ENCODE measurements around the gene CPTP.
A peak's percentile ranks its signal among the peaks of the same experiment; 100 is the strongest.

Gene CPTP

DNA sequence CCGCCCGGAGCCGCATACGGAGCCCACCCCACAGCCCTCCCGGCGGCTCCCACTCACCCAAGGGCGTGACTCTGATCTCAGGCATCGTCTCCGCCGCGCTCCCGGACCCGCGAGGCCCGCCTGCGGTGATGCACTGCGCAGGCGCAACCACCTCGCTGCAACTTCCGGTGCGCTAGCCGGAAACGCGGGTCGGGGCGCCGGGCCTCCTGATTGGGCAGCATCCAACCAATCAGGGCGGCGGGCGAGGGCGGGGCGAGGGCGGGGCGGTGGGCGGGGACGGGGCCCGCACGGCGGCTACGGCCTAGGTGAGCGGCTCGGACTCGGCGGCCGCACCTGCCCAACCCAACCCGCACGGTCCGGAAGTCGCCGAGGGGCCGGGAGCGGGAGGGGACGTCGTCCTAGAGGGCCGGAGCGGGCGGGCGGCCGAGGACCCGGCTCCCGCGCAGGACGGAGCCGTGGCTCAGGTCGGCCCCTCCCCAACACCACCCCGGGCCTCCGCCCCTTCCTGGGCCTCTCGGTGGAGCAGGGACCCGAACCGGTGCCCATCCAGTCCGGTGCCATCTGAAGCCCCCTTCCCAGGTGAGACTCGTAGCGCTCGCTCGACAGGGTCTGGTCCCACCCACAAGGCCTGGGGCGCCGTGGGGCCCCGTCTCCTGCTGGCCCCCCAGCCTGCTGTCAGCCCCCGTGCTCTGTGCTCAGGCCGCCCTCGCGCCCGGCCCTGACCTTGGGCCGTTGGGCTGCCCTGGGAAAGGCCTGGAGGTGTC, at the start of gene CPTP, which contains the start of gene INTS11:
TSS of gene CPTP (plus strand) at position 279 of the 764 bp plus-strand sequence. CDS start 2,109 bp downstream, outside the sequence.
TSS of gene INTS11 (minus strand) at position 137 of the 764 bp plus-strand sequence. CDS start at position 85, 52 bp downstream.
- TF ChIP-seq, protein P1, sequence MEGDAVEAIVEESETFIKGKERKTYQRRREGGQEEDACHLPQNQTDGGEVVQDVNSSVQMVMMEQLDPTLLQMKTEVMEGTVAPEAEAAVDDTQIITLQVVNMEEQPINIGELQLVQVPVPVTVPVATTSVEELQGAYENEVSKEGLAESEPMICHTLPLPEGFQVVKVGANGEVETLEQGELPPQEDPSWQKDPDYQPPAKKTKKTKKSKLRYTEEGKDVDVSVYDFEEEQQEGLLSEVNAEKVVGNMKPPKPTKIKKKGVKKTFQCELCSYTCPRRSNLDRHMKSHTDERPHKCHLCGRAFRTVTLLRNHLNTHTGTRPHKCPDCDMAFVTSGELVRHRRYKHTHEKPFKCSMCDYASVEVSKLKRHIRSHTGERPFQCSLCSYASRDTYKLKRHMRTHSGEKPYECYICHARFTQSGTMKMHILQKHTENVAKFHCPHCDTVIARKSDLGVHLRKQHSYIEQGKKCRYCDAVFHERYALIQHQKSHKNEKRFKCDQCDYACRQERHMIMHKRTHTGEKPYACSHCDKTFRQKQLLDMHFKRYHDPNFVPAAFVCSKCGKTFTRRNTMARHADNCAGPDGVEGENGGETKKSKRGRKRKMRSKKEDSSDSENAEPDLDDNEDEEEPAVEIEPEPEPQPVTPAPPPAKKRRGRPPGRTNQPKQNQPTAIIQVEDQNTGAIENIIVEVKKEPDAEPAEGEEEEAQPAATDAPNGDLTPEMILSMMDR (conservative IDR thresholded peaks at IDR 0.05; ENCODE audit: low read depth, low read length) = no peak
- no peaks in the 10 kb centered on the region for H3K27me3 ChIP-seq (ENCODE audit: insufficient read depth, low read depth)
- H3K4me1 ChIP-seq (ENCODE audit: low read depth, poor library complexity, severe bottlenecking) = peaks cover 22% of the 10 kb centered on the region
- peak within 1 kb of the TSS; percentile 75; the same call in 1 of the 2 replicates for H3K9ac ChIP-seq
- H2AFZ ChIP-seq (ENCODE audit: low read depth) = peak within 1 kb of the TSS; percentile 78
- peak within 1 kb of the TSS; percentile 76 for H3K4me3 ChIP-seq (IDR thresholded peaks at IDR 0.05; ENCODE audit: insufficient read depth, low read depth, low read length)
- H3K27ac ChIP-seq = peak within 1 kb of the TSS; percentile 39; the same call in 1 of the 2 replicates
- H4K20me1 ChIP-seq (ENCODE audit: insufficient read depth) = no peaks in the 10 kb centered on the region
- peak within 1 kb of the TSS; percentile 88 for H3K4me2 ChIP-seq
- no peaks in the 10 kb centered on the region for H3K36me3 ChIP-seq (ENCODE audit: insufficient read depth)
- peaks cover 49% of the 10 kb centered on the region for H3K79me2 ChIP-seq (ENCODE audit: insufficient read depth, low read depth)

DNA sequence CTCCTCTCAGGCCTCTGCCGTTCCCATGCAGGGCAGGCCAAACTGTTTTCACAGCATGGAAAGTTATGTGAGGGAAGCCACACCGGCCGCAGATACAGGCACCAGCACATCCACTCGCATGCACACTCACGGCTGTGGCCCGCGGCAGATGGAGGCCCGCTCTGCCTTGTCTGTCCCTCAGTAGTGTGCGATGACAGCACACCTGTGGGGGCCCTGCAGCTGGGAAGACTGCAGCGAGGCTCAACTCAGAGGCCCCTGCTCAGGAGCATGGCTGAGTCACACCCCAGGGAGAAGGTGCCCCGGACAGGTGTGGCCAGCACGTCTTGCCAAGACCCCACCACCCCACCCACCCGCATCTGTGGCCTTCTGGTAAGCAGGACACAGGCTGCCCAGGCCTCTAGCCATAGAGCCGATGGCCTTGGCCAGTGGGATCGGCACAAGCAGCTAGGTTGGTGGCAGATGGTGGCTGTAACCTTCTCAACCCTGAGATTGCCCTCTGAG, 49.6 kb upstream of the CPTP start:
- peaks cover 4% of the 10 kb centered on the region; the same call in 1 of the 2 replicates for H4K20me1 ChIP-seq (ENCODE audit: insufficient read depth)
- H3K4me2 ChIP-seq = no peak overlapping the region
- peaks cover 14% of the 10 kb centered on the region for H3K4me1 ChIP-seq (ENCODE audit: low read depth, poor library complexity, severe bottlenecking)
- peak overlapping the region; percentile 93; the same call in 1 of the 2 replicates for H2AFZ ChIP-seq (ENCODE audit: low read depth)
- H3K36me3 ChIP-seq (ENCODE audit: insufficient read depth) = 0 out of 2 replicates have a peak, but pooled peaks cover 3% of the 10 kb centered on the region
- no peaks in the 10 kb centered on the region; the same call in 1 of the 2 replicates for H3K27me3 ChIP-seq (ENCODE audit: insufficient read depth, low read depth)
- no peak overlapping the region for H3K9ac ChIP-seq
- no peak overlapping the region for H3K27ac ChIP-seq
- no peak overlapping the region for H3K4me3 ChIP-seq (IDR thresholded peaks at IDR 0.05; ENCODE audit: insufficient read depth, low read depth, low read length)
- peaks cover 34% of the 10 kb centered on the region for H3K79me2 ChIP-seq (ENCODE audit: insufficient read depth, low read depth)
- TF ChIP-seq, protein P1 (conservative IDR thresholded peaks at IDR 0.05; ENCODE audit: low read depth, low read length) = no peak

DNA sequence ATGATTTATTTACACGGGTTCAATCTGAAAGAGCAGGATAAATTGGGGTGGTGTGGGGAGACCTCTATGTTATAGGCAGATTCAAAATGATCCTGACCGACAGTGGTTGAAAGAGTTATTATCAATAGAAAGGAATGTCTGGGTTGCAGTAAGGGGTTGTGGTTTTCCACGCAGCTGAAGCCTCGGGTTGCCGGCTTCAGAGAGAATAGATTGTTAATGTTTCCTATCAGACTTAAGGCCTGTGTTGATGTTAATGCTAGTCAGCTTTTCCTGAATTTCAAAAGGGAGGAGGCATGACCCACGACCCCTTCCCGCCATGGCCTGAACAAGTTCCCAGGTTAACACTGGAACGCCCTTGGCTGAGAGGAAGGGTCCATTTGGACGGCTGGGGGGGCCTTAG, 48.8 kb upstream of the CPTP start:
- no peak overlapping the region for H2AFZ ChIP-seq (ENCODE audit: low read depth)
- no peak overlapping the region for H3K4me2 ChIP-seq
- peaks cover 4% of the 10 kb centered on the region; the same call in 1 of the 2 replicates for H4K20me1 ChIP-seq (ENCODE audit: insufficient read depth)
- H3K4me3 ChIP-seq (IDR thresholded peaks at IDR 0.05; ENCODE audit: insufficient read depth, low read depth, low read length) = no peak overlapping the region
- H3K27me3 ChIP-seq (ENCODE audit: insufficient read depth, low read depth) = no peaks in the 10 kb centered on the region; the same call in 1 of the 2 replicates
- no peak overlapping the region for H3K9ac ChIP-seq
- peaks cover 14% of the 10 kb centered on the region for H3K4me1 ChIP-seq (ENCODE audit: low read depth, poor library complexity, severe bottlenecking)
- H3K79me2 ChIP-seq (ENCODE audit: insufficient read depth, low read depth) = peaks cover 26% of the 10 kb centered on the region
- 0 out of 2 replicates have a peak, but pooled peaks cover 3% of the 10 kb centered on the region for H3K36me3 ChIP-seq (ENCODE audit: insufficient read depth)
- no peak overlapping the region for H3K27ac ChIP-seq
- TF ChIP-seq, protein P1 (conservative IDR thresholded peaks at IDR 0.05; ENCODE audit: low read depth, low read length) = no peak

DNA sequence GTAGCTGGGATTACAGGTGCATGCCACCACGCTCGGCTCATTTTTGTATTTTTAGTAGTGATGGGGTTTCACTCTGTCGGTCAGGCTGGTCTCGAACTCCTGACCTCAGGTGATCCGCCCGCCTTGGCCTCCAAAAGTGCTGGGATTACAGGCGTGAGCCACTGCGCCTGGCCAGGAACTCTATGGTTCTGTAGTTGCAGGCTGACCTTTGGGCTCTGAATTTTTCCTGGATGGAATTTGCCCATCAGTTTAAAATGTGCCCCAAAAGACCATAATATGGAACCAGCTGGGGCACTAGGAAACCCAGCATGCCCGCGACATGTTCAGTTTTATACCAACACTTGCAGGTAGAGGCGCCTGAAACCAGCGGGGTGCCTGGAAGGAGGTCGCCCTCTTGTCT, 46.0 kb upstream of the CPTP start:
- no peaks in the 10 kb centered on the region for H3K79me2 ChIP-seq (ENCODE audit: insufficient read depth, low read depth)
- TF ChIP-seq, protein P1 (conservative IDR thresholded peaks at IDR 0.05; ENCODE audit: low read depth, low read length) = no peak
- no peak overlapping the region for H3K9ac ChIP-seq
- H3K27me3 ChIP-seq (ENCODE audit: insufficient read depth, low read depth) = peaks cover 6% of the 10 kb centered on the region; the same call in 1 of the 2 replicates
- H4K20me1 ChIP-seq (ENCODE audit: insufficient read depth) = no peaks in the 10 kb centered on the region
- H3K4me3 ChIP-seq (IDR thresholded peaks at IDR 0.05; ENCODE audit: insufficient read depth, low read depth, low read length) = no peak overlapping the region
- no peaks in the 10 kb centered on the region for H3K36me3 ChIP-seq (ENCODE audit: insufficient read depth)
- no peak overlapping the region for H2AFZ ChIP-seq (ENCODE audit: low read depth)
- H3K4me1 ChIP-seq (ENCODE audit: low read depth, poor library complexity, severe bottlenecking) = peaks cover 1% of the 10 kb centered on the region
- no peak overlapping the region for H3K27ac ChIP-seq
- no peak overlapping the region for H3K4me2 ChIP-seq

Measured in KMS-11 (cell line).